GM12878 (cell line): Measurements from ENCODE around the gene CTNNA3.

Source experiments
- CHD2 ChIP-seq: IDR thresholded peaks from 2 replicates; pipeline ENCODE4 v1.6.1; 2011; ENCODE audit warnings: low read depth, low read length, improper control_type of control experiment, borderline replicate concordance
- CTCF ChIP-seq, 3 experiments: IDR thresholded peaks in 2 of 3; conservative IDR thresholded peaks in 1 of 3; 2 replicates each; pipeline ENCODE4 v1.5.1; 2011; ENCODE audit warnings: low read depth in 3 of 3, low read length in 3 of 3, mild to moderate bottlenecking in 3 of 3, control low read depth in 2 of 3, moderate library complexity in 2 of 3, inconsistent platforms in 1 of 3, mixed read lengths in 1 of 3; ENCODE audit not compliant: control insufficient read depth in 2 of 3, insufficient read depth in 1 of 3; ENCODE audit errors: extremely low read depth in 1 of 3
- FOS ChIP-seq: IDR thresholded peaks from 3 replicates; pipeline ENCODE4 v1.6.1; 2011; ENCODE audit warnings: borderline replicate concordance; ENCODE audit not compliant: insufficient read length; ENCODE audit errors: extremely low read depth
- IRF3 ChIP-seq: fragments of 450-650 bp; IDR thresholded peaks from 2 replicates; pipeline ENCODE4 v1.6.1; 2014; ENCODE audit warnings: mild to moderate bottlenecking
- MXI1 ChIP-seq: fragments of 150-350 bp; IDR thresholded peaks from 2 replicates; pipeline ENCODE4 v1.6.1; 2011; ENCODE audit warnings: low read depth, mild to moderate bottlenecking, inconsistent platforms, low read length, improper control_type of control experiment
- POLR2A ChIP-seq: IDR thresholded peaks from 2 replicates; pipeline ENCODE4 v1.6.1; 2011; ENCODE audit warnings: low read depth, mild to moderate bottlenecking, low read length
- RAD51 ChIP-seq: fragments of 450-650 bp; IDR thresholded peaks from 2 replicates; pipeline ENCODE4 v1.6.1; 2016; ENCODE audit warnings: moderate library complexity, mild to moderate bottlenecking, inconsistent platforms
- REST ChIP-seq: IDR thresholded peaks from 2 replicates; pipeline ENCODE4 v1.6.1; 2012; ENCODE audit warnings: mild to moderate bottlenecking, low read depth, low read length
- SMAD1 ChIP-seq: fragments of 450-650 bp; IDR thresholded peaks from 2 replicates; pipeline ENCODE4 v1.6.1; 2018; ENCODE audit warnings: mild to moderate bottlenecking, low read depth; ENCODE audit not compliant: partially characterized antibody
- SP1 ChIP-seq: IDR thresholded peaks from one replicate; pipeline ENCODE4 v1.6.1; 2011; ENCODE audit warnings: low read depth, low read length
- USF2 ChIP-seq: IDR thresholded peaks from 2 replicates; pipeline ENCODE4 v1.6.1; 2011; ENCODE audit warnings: low read depth, low read length, improper control_type of control experiment, borderline replicate concordance

GRCh38 chr10:67308912-67309311, 387.1 kb downstream of the CTNNA3 start:
- TF ChIP-seq REST (no peak), CTCF (IDR thresholded peaks at IDR 0.05 in 2 of 3, conservative IDR thresholded peaks at IDR 0.05 in 1 of 3; ENCODE audit: control insufficient read depth in 2 of 3, extremely low read depth in 1 of 3, insufficient read depth in 1 of 3, low read depth in 3 of 3, low read length in 3 of 3) (no peak), MXI1 (no peak), POLR2A (no peak), SMAD1 (no peak), FOS (no peak), USF2 (no peak), IRF3 (no peak), CHD2 (no peak), RAD51 (no peak), SP1 (no peak)
